Gastrocnemius medialis (tissue), 4 donors: Measurements from ENCODE around the gene IGFN1.

Experiments
- POLR2A ChIP-seq, 2 donors: fragments of 450-650 bp; IDR thresholded peaks; one replicate each; pipeline ENCODE4 v1.6.1; 2017; ENCODE audit warnings: antibody characterized with exemption in 2 of 2, mild to moderate bottlenecking in 2 of 2, moderate library complexity in 2 of 2
- TF ChIP-seq, protein P1 (sequence below), 5 experiments: fragments of 450-650 bp in 3 of 5; fragments of 200-600 bp in 2 of 5; sonication (generic) in 2 of 5; IDR thresholded peaks in 4 of 5; conservative IDR thresholded peaks in 1 of 5; 1 replicate in 4 of 5; 2 replicates in 1 of 5; pipeline ENCODE4 v1.5.1; 2016 to 2019; ENCODE audit warnings: antibody characterized with exemption in 5 of 5, mild to moderate bottlenecking in 3 of 5, moderate library complexity in 3 of 5

DNA sequence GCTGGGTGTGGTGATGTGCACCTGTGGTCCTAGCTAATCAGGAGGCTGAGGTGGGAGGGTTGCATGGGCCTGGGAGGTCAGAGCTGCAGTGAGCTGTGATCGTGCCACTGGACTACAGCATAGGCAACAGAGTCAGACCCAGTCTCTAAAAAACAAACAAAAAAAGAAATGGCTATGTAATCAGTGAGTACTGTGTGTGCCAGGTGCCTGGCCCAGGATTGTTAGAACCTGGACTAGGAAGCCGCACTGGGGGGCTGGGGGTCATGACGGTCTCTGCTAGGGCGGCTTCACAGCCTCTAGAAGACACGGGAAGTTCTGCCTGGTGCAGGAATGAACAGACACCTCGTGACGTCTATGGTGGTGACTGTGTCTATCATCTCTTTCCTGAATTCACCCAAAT, 44.8 kb upstream of the IGFN1 start:
- TF ChIP-seq, protein P1, sequence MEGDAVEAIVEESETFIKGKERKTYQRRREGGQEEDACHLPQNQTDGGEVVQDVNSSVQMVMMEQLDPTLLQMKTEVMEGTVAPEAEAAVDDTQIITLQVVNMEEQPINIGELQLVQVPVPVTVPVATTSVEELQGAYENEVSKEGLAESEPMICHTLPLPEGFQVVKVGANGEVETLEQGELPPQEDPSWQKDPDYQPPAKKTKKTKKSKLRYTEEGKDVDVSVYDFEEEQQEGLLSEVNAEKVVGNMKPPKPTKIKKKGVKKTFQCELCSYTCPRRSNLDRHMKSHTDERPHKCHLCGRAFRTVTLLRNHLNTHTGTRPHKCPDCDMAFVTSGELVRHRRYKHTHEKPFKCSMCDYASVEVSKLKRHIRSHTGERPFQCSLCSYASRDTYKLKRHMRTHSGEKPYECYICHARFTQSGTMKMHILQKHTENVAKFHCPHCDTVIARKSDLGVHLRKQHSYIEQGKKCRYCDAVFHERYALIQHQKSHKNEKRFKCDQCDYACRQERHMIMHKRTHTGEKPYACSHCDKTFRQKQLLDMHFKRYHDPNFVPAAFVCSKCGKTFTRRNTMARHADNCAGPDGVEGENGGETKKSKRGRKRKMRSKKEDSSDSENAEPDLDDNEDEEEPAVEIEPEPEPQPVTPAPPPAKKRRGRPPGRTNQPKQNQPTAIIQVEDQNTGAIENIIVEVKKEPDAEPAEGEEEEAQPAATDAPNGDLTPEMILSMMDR (IDR thresholded peaks at IDR 0.05 in 4 of 5, conservative IDR thresholded peaks at IDR 0.05 in 1 of 5): no peak
- TF ChIP-seq POLR2A (IDR thresholded peaks at IDR 0.05): no peak
